Subcutaneous abdominal adipose tissue (tissue), 5 donors: Measurements from ENCODE around the gene EPHB2.
"Not testable (repeated sequence)": the region's sequence is repeated elsewhere in the genome, so short reads cannot be mapped to it uniquely, and the experiment has no call there.

Experiments
- H3K27ac ChIP-seq: one replicate; pipeline ENCODE4 v1.7.0; 2013; ENCODE audit warnings: low read depth, mild to moderate bottlenecking, inconsistent platforms, low read length, moderate library complexity
- H3K27me3 ChIP-seq, 5 donors: one replicate each; pipeline ENCODE4 v1.7.0; 2013; ENCODE audit warnings: low read length in 5 of 5, inconsistent platforms in 1 of 5; ENCODE audit not compliant: control insufficient read depth in 5 of 5, insufficient read depth in 4 of 5
- H3K36me3 ChIP-seq, 5 donors: one replicate each; pipeline ENCODE4 v1.7.0; 2013; ENCODE audit warnings: low read length in 5 of 5; ENCODE audit not compliant: control insufficient read depth in 5 of 5, insufficient read depth in 5 of 5
- H3K4me1 ChIP-seq, 5 donors: one replicate each; pipeline ENCODE4 v1.7.0; 2013; ENCODE audit warnings: low read length in 5 of 5, mild to moderate bottlenecking in 3 of 5, moderate library complexity in 1 of 5; ENCODE audit not compliant: control insufficient read depth in 5 of 5, insufficient read depth in 5 of 5
- H3K4me3 ChIP-seq, 5 donors: one replicate each; pipeline ENCODE4 v1.7.0; 2013; ENCODE audit warnings: low read length in 5 of 5, low read depth in 1 of 5
- H3K9ac ChIP-seq, 5 donors: one replicate each; pipeline ENCODE4 v1.7.0; 2013; ENCODE audit warnings: low read length in 5 of 5, mild to moderate bottlenecking in 4 of 5, moderate library complexity in 3 of 5
- H3K9me3 ChIP-seq, 5 donors: one replicate each; pipeline ENCODE4 v1.7.0; 2013; ENCODE audit warnings: low read length in 5 of 5; ENCODE audit not compliant: control insufficient read depth in 5 of 5
- donor health status: healthy.
- donor health status: healthy.
- donor health status: healthy.
- donor health status: healthy.
- donor health status: healthy.

EPHB2 gene

GRCh38 chr1:22830041-22830566 is 119.5 kb downstream of the EPHB2 start:
- no peak overlapping the region for H3K9ac ChIP-seq

GRCh38 chr1:22830757-22831340 is 120.2 kb downstream of the EPHB2 start:
- H3K4me3 ChIP-seq, result no peak overlapping the region
- no peak overlapping the region for H3K9ac ChIP-seq
- no peaks in the 10 kb centered on the region for H3K9me3 ChIP-seq
- no peak overlapping the region for H3K27ac ChIP-seq
- no peaks in the 10 kb centered on the region for H3K27me3 ChIP-seq
- peaks cover 0 to 18% (median 11%) of the 10 kb centered on the region in 5 donors for H3K4me1 ChIP-seq
- H3K36me3 ChIP-seq, result no peaks in the 10 kb centered on the region

More at GRCh38 chr1:22830041-22830566, 119.5 kb downstream of the EPHB2 start:
- Histone ChIP-seq H3K4me1 (peaks cover 0 to 18% (median 11%) of the 10 kb centered on the region in 5 donors), H3K9me3 (no peaks in the 10 kb centered on the region), H3K27me3 (no peaks in the 10 kb centered on the region), H3K36me3 (no peaks in the 10 kb centered on the region), H3K4me3 (no peak overlapping the region), H3K27ac (no peak overlapping the region)

GRCh38 chr1:22831729-22832413 is 121.2 kb downstream of the EPHB2 start:
- Histone ChIP-seq H3K27me3 (no peaks in the 10 kb centered on the region), H3K36me3 (no peaks in the 10 kb centered on the region), H3K9ac (no peak overlapping the region), H3K9me3 (no peaks in the 10 kb centered on the region), H3K4me3 (no peak overlapping the region), H3K4me1 (peaks cover 0 to 13% (median 5%) of the 10 kb centered on the region in 5 donors), H3K27ac (no peak overlapping the region)

- H3K9me3 ChIP-seq, result no peaks in the 10 kb centered on the region
- no peak overlapping the region for H3K27ac ChIP-seq
- no peaks in the 10 kb centered on the region for H3K36me3 ChIP-seq
- peaks cover 0 to 8% (median 0%) of the 10 kb centered on the region in 5 donors for H3K4me1 ChIP-seq
- H3K4me3 ChIP-seq, result no peak overlapping the region
- no peaks in the 10 kb centered on the region for H3K27me3 ChIP-seq
- no peak overlapping the region for H3K9ac ChIP-seq
These were observed 121.8 kb downstream of the EPHB2 start for GRCh38 chr1:22832414-22832786.

GRCh38 chr1:22833699-22834098 is 123.1 kb downstream of the EPHB2 start:
- H3K27me3 ChIP-seq, result no peaks in the 10 kb centered on the region
- H3K36me3 ChIP-seq, result no peaks in the 10 kb centered on the region
- peaks cover 0 to 6% (median 0%) of the 10 kb centered on the region in 5 donors for H3K4me1 ChIP-seq
- no peak overlapping the region for H3K9ac ChIP-seq
- no peak overlapping the region for H3K27ac ChIP-seq
- H3K4me3 ChIP-seq, result no peak overlapping the region
- no peaks in the 10 kb centered on the region for H3K9me3 ChIP-seq

GRCh38 chr1:22834420-22834819 is 123.8 kb downstream of the EPHB2 start:
- not testable (repeated sequence) for H3K36me3 ChIP-seq, H3K4me1 ChIP-seq, H3K27ac ChIP-seq, H3K4me3 ChIP-seq, H3K27me3 ChIP-seq, H3K9ac ChIP-seq, H3K9me3 ChIP-seq

GRCh38 chr1:22835636-22836319 is 125.1 kb downstream of the EPHB2 start:
- no peaks in the 10 kb centered on the region for H3K27me3 ChIP-seq
- no peak overlapping the region for H3K4me3 ChIP-seq
- H3K27ac ChIP-seq, result no peak overlapping the region
- no peaks in the 10 kb centered on the region for H3K4me1 ChIP-seq
- H3K36me3 ChIP-seq, result peaks cover 0 to 2% (median 0%) of the 10 kb centered on the region in 5 donors
- H3K9ac ChIP-seq, result no peak overlapping the region
- no peaks in the 10 kb centered on the region for H3K9me3 ChIP-seq

GRCh38 chr1:22836850-22837249 is 126.2 kb downstream of the EPHB2 start:
- Histone ChIP-seq H3K27me3 (no peaks in the 10 kb centered on the region), H3K4me3 (no peak overlapping the region), H3K4me1 (peaks cover 0 to 9% (median 7%) of the 10 kb centered on the region in 5 donors), H3K36me3 (peaks cover 0 to 2% (median 0%) of the 10 kb centered on the region in 5 donors), H3K27ac (no peak overlapping the region), H3K9me3 (no peaks in the 10 kb centered on the region), H3K9ac (no peak overlapping the region)

GRCh38 chr1:22837332-22837731 is 126.7 kb downstream of the EPHB2 start:
- H3K27me3 ChIP-seq, result no peaks in the 10 kb centered on the region
- peaks cover 0 to 2% (median 0%) of the 10 kb centered on the region in 5 donors for H3K36me3 ChIP-seq
- H3K4me1 ChIP-seq, result peaks cover 0 to 13% (median 8%) of the 10 kb centered on the region in 5 donors
- H3K4me3 ChIP-seq, result no peak overlapping the region
- no peak overlapping the region for H3K9ac ChIP-seq
- H3K27ac ChIP-seq, result no peak overlapping the region
- H3K9me3 ChIP-seq, result no peaks in the 10 kb centered on the region

- H3K36me3 ChIP-seq, result peaks cover 0 to 2% (median 0%) of the 10 kb centered on the region in 5 donors
- H3K27me3 ChIP-seq, result no peaks in the 10 kb centered on the region
- H3K4me3 ChIP-seq, result no peak overlapping the region
- H3K9ac ChIP-seq, result no peak overlapping the region
- H3K27ac ChIP-seq, result no peak overlapping the region
- no peaks in the 10 kb centered on the region for H3K9me3 ChIP-seq
- H3K4me1 ChIP-seq, result peaks cover 0 to 14% (median 8%) of the 10 kb centered on the region in 5 donors
These were observed 128.3 kb downstream of the EPHB2 start for GRCh38 chr1:22838965-22839364.
